Kidney (tissue), 14 donors: ENCODE data around the gene NPHP4. TPM values are rescaled to one million over a fixed set of nuclear protein-coding genes. Genes with fewer than 3 reads are reported as not detected.

Source experiments
- DNase-seq, 5 donors: peaks; one replicate each; pipeline ENCODE4 v3.0.0-alpha.2; 2013 to 2020
- FAIRE-seq: peaks from 2 replicates; lab custom pipeline; 2012; peaks lifted over from hg19 to GRCh38; lab: Jason Lieb, UNC
- H3K27ac ChIP-seq, 2 donors: one replicate each; pipeline ENCODE4 v1.7.0; 2013; ENCODE audit warnings: low read depth in 2 of 2, low read length in 2 of 2, inconsistent platforms in 1 of 2
- H3K27me3 ChIP-seq: one replicate; pipeline ENCODE4 v1.7.1; 2013; ENCODE audit warnings: low read length, inconsistent platforms; ENCODE audit not compliant: control insufficient read depth, insufficient read depth
- H3K36me3 ChIP-seq, 3 donors: one replicate each; pipeline versions ENCODE4 v1.7.0 to v1.7.1; 2013; ENCODE audit warnings: low read length in 3 of 3, control low read depth in 1 of 3, inconsistent platforms in 1 of 3; ENCODE audit not compliant: insufficient read depth in 3 of 3, control insufficient read depth in 2 of 3
- H3K4me1 ChIP-seq, 3 donors: one replicate each; pipeline versions ENCODE4 v1.7.0 to v1.7.1; 2013; ENCODE audit warnings: low read length in 3 of 3, inconsistent platforms in 1 of 3, low read depth in 1 of 3; ENCODE audit not compliant: control insufficient read depth in 2 of 3, insufficient read depth in 2 of 3
- H3K4me3 ChIP-seq, 3 donors: one replicate each; pipeline versions ENCODE4 v1.7.0 to v1.8.1; 2013; ENCODE audit warnings: low read length in 3 of 3, control low read depth in 1 of 3, inconsistent platforms in 1 of 3
- H3K9ac ChIP-seq, 3 donors: one replicate each; pipeline versions ENCODE4 v1.7.0 to v1.7.1; 2013; ENCODE audit warnings: low read length in 3 of 3, control low read depth in 1 of 3, inconsistent platforms in 1 of 3
- H3K9me3 ChIP-seq, 3 donors: one replicate each; pipeline versions ENCODE4 v1.7.0 to v1.7.1; 2013; ENCODE audit warnings: low read length in 3 of 3, control low read depth in 1 of 3, inconsistent platforms in 1 of 3; ENCODE audit not compliant: control insufficient read depth in 2 of 3, insufficient read depth in 1 of 3
- CTCF ChIP-seq: IDR thresholded peaks from 3 replicates; pipeline ENCODE4 v1.5.1; 2012; ENCODE audit warnings: mild to moderate bottlenecking, moderate library complexity, borderline replicate concordance; ENCODE audit not compliant: insufficient read depth; ENCODE audit errors: extremely low read depth
- intact Hi-C: fragments of 100-400 bp; cut with DNase I; formaldehyde crosslinking; loops from one replicate; pipeline ENCODE4 v1.11.1; 2022
- polyA plus RNA-seq: library from polyadenylated mRNA; stranded (reverse); fragments of 350-450 nt; fragmentation: Illumina TruSeq; extraction: RNeasy Lipid Tissue Mini Kit (QIAGEN cat#74804); gene quantifications from one replicate; pipeline ENCODE4 v1.2.3, GENCODE V29; 2014; ENCODE audit warnings: low read depth, low replicate concordance; ENCODE audit not compliant: insufficient read depth
- total RNA-seq: library from RNA; stranded (reverse); fragmentation: NEBNext Ultra II Directional; extraction: Animal tissue kit (Norgen Biotek cat#: 25700); gene quantifications from one replicate; pipeline ENCODE4 v1.2.1, GENCODE V29; 2021
- donor health status: control.
- donor health status: control.
- donor health status: control.
- donor health status: control.
- donor health status: control.
- donor health status: DM: yes; HTN: yes; CAD: no.
- donor health status: Normal renal cell carcinoma (clear cell type).

The NPHP4 gene
- total and polyA plus RNA-seq, 2 donors from 2014 or later = 2.9 to 16.1 TPM

DNA sequence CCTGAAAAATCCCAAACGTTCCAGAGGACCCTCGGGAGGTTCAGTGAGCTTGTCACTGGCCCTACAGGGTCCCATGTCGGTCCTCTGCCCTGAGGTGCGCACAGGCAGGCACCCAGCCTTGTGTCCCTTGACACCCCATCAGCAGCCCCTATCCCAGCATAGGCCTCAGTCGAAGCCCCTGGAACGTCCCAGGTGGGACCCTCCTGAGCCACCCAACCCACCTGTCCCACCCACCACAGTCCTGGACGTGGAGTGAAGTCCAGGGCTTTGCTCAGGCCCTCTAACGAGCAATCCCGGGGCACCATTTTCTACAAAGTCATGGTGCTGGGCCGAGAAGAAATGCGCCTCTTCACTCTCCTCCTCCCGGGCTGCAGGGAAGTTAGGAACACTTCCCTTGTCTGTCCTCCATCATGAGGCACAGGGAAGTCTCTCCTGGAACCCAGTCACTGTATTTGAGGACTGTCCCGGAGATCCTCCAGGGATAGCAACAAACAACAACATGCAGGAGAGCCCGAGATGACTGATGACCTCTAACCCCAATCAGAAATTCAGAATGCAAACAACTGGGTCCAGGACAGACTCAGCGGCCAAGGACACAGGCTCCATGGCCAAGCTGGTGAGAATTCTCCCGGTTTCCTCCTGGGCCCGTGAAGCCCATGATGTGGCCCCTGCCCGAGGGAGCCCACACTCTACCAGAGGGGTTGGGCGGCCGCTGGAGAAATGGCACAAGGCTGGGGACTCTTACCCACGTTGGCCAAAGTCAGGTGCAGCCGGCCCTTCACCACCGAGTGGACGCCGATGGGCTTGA is 105.5 kb downstream of the NPHP4 start:
- intact Hi-C loops = no loop called here
- H3K4me1 ChIP-seq = no peaks in the 10 kb centered on the region
- peaks cover 0 to 4% (median 0%) of the 10 kb centered on the region in 3 donors for H3K36me3 ChIP-seq
- no peak overlapping the region for H3K27ac ChIP-seq
- peak in 2 of 5 donors; percentile 27 to 47 for DNase-seq
- H3K27me3 ChIP-seq = no peaks in the 10 kb centered on the region
- no peak for FAIRE-seq
- H3K9ac ChIP-seq = no peak overlapping the region
- no peak overlapping the region for H3K4me3 ChIP-seq
- TF ChIP-seq CTCF = no peak
- H3K9me3 ChIP-seq = no peaks in the 10 kb centered on the region

DNA sequence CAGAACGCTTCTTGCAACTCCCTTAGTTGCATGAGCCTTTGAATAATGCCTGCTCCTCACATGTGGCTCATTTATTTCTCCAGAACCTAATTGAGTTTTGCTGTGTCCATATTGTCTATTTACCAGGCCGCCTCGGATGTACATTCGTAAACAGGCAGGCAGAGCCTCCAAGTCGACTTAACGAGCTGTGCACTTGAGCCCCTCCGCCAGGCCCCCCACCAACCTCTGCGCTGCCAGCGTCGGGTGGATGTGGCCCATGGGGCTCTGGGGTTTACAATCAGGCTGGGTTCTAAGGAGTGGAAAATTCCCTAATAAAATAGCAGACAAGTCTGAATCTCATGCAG is 106.1 kb downstream of the NPHP4 start:
- no peak for FAIRE-seq
- peaks cover 0 to 4% (median 0%) of the 10 kb centered on the region in 3 donors for H3K36me3 ChIP-seq
- no peak overlapping the region for H3K27ac ChIP-seq
- no peak for TF ChIP-seq CTCF
- no peaks in the 10 kb centered on the region for H3K9me3 ChIP-seq
- intact Hi-C loops = no loop called here
- no peak overlapping the region for H3K9ac ChIP-seq
- H3K4me1 ChIP-seq = no peaks in the 10 kb centered on the region
- H3K27me3 ChIP-seq = no peaks in the 10 kb centered on the region
- H3K4me3 ChIP-seq = no peak overlapping the region
- DNase-seq = peak in 1 of 5 donors; percentile 22

DNA sequence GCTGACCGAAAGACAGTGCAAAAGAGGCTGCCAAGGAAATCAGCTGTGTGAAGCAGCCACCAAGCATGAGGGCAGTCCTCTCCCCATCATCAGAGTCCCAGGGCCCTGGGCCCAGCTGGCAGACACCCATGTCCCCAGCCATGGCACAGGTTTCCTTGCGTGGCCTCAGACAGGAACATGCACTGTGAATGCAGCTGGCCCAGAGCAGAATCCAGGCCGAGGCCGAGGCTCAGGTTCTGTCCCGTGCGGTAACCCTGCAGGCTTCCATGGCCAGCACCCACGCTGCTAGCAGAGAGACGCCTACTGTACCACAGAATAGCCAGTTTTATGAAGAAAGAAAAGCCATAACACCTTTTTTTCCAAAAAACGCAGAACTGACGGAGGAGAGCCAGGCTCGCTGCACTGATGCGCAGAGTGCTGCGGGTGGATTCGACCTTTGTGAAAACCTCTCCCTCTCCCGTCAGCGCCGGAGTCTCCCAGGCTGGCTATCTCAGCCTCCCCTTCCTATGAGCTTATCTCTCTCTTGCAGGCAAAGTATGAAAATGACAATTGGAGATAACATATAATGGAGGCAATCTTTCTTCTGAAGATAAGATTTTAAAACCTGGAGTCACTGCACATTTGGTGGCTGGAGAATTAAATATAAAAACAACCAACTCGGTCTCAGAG is 106.6 kb downstream of the NPHP4 start:
- intact Hi-C loops = no loop called here
- Histone ChIP-seq H3K36me3 (peaks cover 0 to 4% (median 0%) of the 10 kb centered on the region in 3 donors), H3K9me3 (no peaks in the 10 kb centered on the region), H3K27ac (no peak overlapping the region), H3K27me3 (no peaks in the 10 kb centered on the region), H3K4me1 (no peaks in the 10 kb centered on the region), H3K4me3 (no peak overlapping the region), H3K9ac (no peak overlapping the region)
- FAIRE-seq (no peak), DNase-seq (peak in 1 of 5 donors; percentile 65)
- TF ChIP-seq CTCF = no peak
